LNCAP (cell line): ENCODE data around the gene MORC1.

ENCODE experiments used
- CTCF ChIP-seq: fragments of 450-650 bp; IDR thresholded peaks from 2 replicates; pipeline ENCODE4 v1.5.1; 2017; ENCODE audit warnings: mild to moderate bottlenecking

MORC1 gene

GRCh38 chr3:108953210-108953609, 164.7 kb downstream of the MORC1 start:
- no peak for TF ChIP-seq CTCF

DNA sequence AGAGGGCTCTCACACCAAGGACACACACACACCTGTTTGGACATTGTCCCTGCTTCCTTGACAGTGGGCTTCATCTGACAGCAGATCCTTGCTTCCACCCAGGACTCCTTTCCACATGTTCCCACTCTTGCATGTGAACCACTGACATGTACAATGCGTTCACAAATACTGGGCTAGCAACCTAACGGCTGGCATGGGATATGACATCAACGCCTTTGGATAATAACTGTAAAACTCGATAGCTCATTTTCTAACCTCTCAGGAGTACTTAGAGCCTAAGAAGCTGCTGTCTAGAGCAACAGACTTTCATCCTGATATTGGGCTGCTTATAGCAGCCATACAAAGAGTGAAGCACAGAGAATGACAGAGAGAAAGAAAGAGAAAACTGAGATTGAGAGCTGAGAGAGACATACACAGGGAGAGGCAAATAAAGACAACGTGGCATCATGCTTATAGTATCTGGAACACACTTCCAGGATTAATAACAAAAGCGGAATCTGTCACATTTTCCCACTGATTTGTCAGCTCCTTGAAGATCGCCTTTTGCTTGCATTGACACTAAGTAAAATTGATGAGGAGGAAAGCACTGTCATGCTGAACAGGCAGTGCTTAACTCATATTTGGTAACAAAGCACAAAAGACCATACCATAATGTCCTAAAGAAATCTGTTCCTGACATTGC, 166.0 kb downstream of the MORC1 start:
- no peak for TF ChIP-seq CTCF

DNA sequence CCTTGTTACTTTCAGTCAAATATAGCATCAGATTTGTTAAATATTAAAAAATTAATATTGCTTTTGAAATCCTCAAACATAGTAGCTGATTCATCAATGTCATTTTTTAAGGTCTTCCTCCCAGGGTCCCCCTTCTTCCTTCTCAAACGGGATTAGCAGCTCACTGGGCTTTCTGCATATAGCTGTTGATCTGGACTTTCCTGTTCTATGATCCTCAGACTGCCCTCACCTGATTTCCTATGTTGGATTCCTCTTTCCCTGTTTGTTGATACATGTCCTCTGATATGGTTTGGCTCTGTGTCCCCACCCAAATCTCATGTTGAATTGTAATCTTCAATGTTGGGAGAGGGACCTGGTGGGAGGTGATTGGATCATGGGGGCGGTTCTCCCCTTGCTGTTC, 170.1 kb downstream of the MORC1 start:
- TF ChIP-seq CTCF: no peak

GRCh38 chr3:108946292-108947285, 171.3 kb downstream of the MORC1 start:
- TF ChIP-seq CTCF: no peak

- no peak for TF ChIP-seq CTCF
Measured at GRCh38 chr3:108940568-108941263, 177.2 kb downstream of the MORC1 start.

- no peak for TF ChIP-seq CTCF
Measured at GRCh38 chr3:108940166-108940565, 177.8 kb downstream of the MORC1 start.

DNA sequence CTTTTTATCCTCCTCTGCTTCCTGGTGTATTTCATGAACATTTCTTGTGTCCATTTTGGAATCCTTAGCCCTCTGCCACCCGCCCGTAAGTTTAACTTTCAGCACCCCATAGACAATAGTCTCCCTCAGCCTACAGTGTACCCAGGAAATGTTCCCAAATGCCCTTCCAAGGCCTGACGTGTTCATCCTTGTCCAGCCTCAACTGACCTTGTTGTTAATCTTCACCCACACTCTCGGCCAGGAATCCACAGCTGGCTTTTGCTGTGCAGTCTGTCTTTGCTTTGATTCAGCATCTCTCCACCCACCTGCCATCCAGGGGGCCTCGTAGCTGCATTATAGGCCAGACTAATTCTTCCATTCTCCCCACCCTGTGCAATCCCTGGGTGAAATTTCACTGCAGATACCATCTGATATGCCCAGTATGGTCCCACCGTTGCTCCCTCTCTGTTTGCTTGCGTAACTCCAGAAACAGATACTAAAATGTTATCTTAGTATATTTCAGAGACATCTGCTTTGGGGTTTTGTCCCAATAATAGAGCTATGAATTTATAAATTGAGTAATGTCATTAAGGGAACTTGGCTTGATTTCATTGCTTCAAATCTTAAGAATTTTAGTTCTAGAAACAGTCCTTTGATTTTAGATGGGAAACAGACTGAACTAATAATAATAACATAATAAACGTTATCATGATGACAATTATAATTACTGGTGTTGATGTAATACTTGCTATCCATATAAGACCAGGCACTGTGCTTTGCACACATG, 180.8 kb downstream of the MORC1 start:
- no peak for TF ChIP-seq CTCF
